KOPT-K1 (cell line): Measurements from ENCODE around the gene SEC24C.
"Not testable (repeated sequence)": the region's sequence is repeated elsewhere in the genome, so short reads cannot be mapped to it uniquely, and the experiment has no call there.

Source experiments
- H3K27ac ChIP-seq: fragments of 200-600 bp; sonication (generic); 2 replicates; pipeline ENCODE4 v1.5.1; 2016; ENCODE audit warnings: antibody characterized with exemption, mild to moderate bottlenecking, low read depth, low read length; ENCODE audit not compliant: poor library complexity, severe bottlenecking
- H3K36me3 ChIP-seq: fragments of 200-600 bp; sonication (generic); 2 replicates; pipeline ENCODE4 v1.5.1; 2017; ENCODE audit warnings: antibody characterized with exemption, mild to moderate bottlenecking, low read length, moderate library complexity; ENCODE audit not compliant: insufficient read depth
- H3K9me3 ChIP-seq: fragments of 200-600 bp; sonication (generic); 2 replicates; pipeline ENCODE4 v1.5.1; 2017; ENCODE audit warnings: antibody characterized with exemption, low read length, mild to moderate bottlenecking; ENCODE audit not compliant: insufficient read depth, poor library complexity, severe bottlenecking

Gene SEC24C

GRCh38 chr10:73790886-73791625 is 46.9 kb downstream of the SEC24C start:
- no peak overlapping the region for H3K27ac ChIP-seq
- H3K9me3 ChIP-seq, result no peaks in the 10 kb centered on the region
- H3K36me3 ChIP-seq, result peaks cover 78% of the 10 kb centered on the region

DNA sequence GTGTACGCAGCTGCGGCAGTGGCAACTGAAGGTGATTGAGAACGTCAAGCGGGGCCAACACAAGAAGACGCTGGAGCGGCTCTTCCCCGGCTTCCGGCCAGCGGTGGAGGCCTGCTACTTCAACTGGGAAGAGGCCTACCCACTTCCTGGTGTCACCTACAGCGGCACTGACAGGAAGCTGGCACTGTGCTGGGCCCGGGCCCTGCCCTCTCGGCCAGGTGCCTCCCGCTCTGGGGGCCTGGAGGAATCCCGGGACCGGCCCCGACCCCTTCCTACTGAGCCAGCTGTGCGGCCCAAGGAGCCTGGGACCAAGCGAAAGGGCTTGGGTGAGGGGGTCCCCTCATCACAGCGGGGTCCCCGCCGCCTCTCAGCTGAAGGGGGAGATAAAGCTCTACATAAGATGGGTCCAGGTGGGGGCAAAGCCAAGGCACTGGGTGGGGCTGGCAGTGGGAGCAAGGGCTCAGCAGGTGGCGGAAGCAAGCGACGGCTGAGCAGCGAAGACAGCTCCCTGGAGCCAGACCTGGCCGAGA is 47.8 kb downstream of the SEC24C start:
- peaks cover 87% of the 10 kb centered on the region for H3K36me3 ChIP-seq
- no peaks in the 10 kb centered on the region for H3K9me3 ChIP-seq
- no peak overlapping the region for H3K27ac ChIP-seq

- Histone ChIP-seq H3K36me3 (peaks cover 100% of the 10 kb centered on the region), H3K27ac (no peak overlapping the region)
Measured at GRCh38 chr10:73793456-73793855, 49.3 kb downstream of the SEC24C start.

DNA sequence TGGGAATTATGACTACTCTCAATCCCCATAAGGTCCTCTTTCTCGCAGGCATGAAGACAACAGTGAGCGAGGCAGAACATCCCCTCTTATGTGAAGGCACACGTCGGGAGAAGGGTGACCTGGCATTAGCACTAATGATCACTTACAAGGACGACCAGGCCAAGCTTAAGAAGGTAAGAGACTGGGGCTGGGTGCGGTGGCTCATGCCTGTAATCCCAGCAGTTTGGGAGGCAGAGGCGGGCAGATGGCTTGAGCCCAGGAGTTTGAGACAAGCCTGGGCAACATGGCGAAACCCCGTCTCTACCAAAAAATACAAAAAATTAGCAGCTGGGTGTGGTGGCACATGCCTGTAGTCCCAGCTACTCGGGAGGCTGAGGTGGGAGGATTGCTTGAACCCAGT is 51.3 kb downstream of the SEC24C start:
- peaks cover 100% of the 10 kb centered on the region for H3K36me3 ChIP-seq
- H3K9me3 ChIP-seq, H3K27ac ChIP-seq: not testable (repeated sequence)

More at GRCh38 chr10:73793456-73793855, 49.3 kb downstream of the SEC24C start:
- no peaks in the 10 kb centered on the region for H3K9me3 ChIP-seq

GRCh38 chr10:73796035-73796434 is 51.9 kb downstream of the SEC24C start:
- peaks cover 100% of the 10 kb centered on the region for H3K36me3 ChIP-seq
- H3K9me3 ChIP-seq, H3K27ac ChIP-seq: not testable (repeated sequence)

DNA sequence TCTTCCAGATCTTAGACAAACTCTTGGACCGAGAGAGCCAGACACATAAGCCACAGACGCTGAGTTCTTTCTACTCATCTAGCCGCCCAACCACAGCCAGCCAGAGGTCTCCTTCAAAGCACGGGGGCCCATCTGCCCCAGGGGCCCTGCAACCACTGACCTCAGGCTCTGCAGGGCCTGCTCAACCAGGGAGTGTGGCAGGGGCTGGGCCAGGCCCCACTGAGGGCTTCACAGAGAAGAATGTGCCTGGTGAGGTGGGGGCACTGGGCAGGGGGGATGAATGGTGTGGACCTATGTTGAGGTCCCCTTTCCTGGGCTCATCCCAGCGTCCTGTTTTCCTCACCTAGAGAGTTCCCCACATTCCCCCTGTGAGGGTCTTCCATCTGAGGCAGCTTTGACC is 52.6 kb downstream of the SEC24C start:
- Histone ChIP-seq H3K9me3 (no peaks in the 10 kb centered on the region), H3K36me3 (peaks cover 100% of the 10 kb centered on the region), H3K27ac (no peak overlapping the region)

- Histone ChIP-seq H3K9me3 (no peaks in the 10 kb centered on the region), H3K27ac (no peak overlapping the region), H3K36me3 (peaks cover 100% of the 10 kb centered on the region)
Measured at GRCh38 chr10:73797324-73798025, 53.3 kb downstream of the SEC24C start.

GRCh38 chr10:73798087-73798486 is 53.9 kb downstream of the SEC24C start:
- H3K36me3 ChIP-seq, result peaks cover 100% of the 10 kb centered on the region

GRCh38 chr10:73798927-73799560 is 54.9 kb downstream of the SEC24C start:
- Histone ChIP-seq H3K36me3 (peaks cover 100% of the 10 kb centered on the region), H3K9me3 (no peaks in the 10 kb centered on the region), H3K27ac (no peak overlapping the region)

More at GRCh38 chr10:73798087-73798486, 53.9 kb downstream of the SEC24C start:
- H3K27ac ChIP-seq, result no peak overlapping the region
- H3K9me3 ChIP-seq, result no peaks in the 10 kb centered on the region

DNA sequence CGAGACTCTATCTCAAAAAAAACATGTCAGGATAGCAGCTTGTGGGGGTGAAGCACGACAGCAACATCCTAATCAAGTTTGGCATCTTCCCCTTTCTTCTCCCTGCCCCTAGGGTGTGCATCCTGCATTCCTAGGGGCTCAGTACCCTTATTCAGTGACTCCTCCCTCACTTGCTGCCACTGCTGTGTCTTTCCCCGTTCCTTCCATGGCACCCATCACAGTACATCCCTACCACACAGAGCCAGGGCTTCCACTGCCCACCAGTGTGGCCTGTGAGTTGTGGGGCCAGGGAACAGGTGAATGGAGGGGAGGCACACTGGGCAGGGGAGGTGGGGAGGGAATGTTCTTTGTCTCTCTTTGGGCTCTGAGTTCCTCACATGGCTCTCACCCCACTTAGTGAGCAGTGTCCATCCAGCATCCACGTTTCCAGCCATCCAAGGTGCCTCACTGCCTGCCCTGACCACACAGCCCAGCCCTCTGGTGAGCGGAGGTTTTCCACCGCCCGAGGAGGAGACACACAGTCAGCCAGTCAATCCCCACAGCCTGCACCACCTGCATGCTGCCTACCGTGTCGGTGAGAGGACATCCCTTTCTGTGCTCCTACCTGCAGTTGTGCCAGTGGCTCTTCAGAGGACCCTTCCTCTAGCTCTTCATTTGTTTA is 55.9 kb downstream of the SEC24C start:
- Histone ChIP-seq H3K27ac (no peak overlapping the region), H3K36me3 (peaks cover 100% of the 10 kb centered on the region), H3K9me3 (no peaks in the 10 kb centered on the region)

- Histone ChIP-seq H3K9me3 (no peaks in the 10 kb centered on the region), H3K27ac (no peak overlapping the region), H3K36me3 (peaks cover 100% of the 10 kb centered on the region)
Measured at GRCh38 chr10:73800560-73801252, 56.5 kb downstream of the SEC24C start.

GRCh38 chr10:73801253-73801590 is 57.0 kb downstream of the SEC24C start:
- Histone ChIP-seq H3K27ac (no peak overlapping the region), H3K36me3 (peaks cover 100% of the 10 kb centered on the region), H3K9me3 (no peaks in the 10 kb centered on the region)

DNA sequence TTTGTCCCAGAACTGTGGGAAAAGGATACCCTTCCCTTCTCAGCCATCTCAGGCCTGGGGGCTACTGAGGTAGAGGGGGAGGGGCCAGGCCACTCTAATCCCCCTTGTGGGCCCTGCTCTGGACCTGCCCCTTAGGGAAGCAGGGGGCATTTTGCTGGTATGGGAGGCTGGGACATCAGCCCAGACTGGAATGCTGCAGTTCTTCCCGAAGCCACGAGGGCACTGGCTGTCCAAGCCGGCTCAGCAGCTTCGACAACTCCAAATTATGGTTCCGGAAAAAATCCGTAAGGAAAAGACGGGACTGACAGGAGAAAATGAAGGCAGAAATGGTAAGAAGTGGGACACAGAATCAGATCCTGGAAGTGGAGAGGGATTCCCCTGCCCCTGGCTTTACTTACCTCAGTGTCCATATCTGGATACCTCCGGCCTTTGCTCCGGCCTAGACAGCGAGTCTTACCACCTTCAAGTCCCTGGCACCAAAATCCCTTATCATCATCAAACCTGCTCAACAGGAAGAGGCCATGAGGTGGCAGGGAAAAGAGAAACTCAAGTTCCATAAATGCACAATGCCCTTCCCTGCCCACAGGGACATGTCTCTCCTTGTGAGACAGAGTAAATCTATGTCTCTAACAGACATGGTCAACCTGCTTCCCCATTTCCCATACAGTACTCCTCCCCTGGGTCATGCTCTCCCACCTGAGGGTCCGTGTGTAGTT is 58.3 kb downstream of the SEC24C start:
- Histone ChIP-seq H3K9me3 (no peaks in the 10 kb centered on the region), H3K36me3 (peaks cover 100% of the 10 kb centered on the region), H3K27ac (no peak overlapping the region)

GRCh38 chr10:73803680-73804286 is 59.6 kb downstream of the SEC24C start:
- H3K36me3 ChIP-seq, result peaks cover 100% of the 10 kb centered on the region
- no peaks in the 10 kb centered on the region for H3K9me3 ChIP-seq
- H3K27ac ChIP-seq, result no peak overlapping the region
